Mononuclear cell (primary cell): ENCODE measurements around the gene NOS3. TPM values are rescaled to one million over a fixed set of nuclear protein-coding genes. Genes with fewer than 3 reads are reported as not detected.
"Not testable (repeated sequence)": the region's sequence is repeated elsewhere in the genome, so short reads cannot be mapped to it uniquely, and the experiment has no call there.

Experiments
- H3K27me3 ChIP-seq: 2 replicates; pipeline ENCODE4 v1.6.0; 2011; ENCODE audit warnings: low read length, control low read depth; ENCODE audit not compliant: insufficient read depth
- H3K4me1 ChIP-seq: 2 replicates; pipeline ENCODE4 v1.5.1; 2011; ENCODE audit warnings: mild to moderate bottlenecking, low read length, control low read depth; ENCODE audit not compliant: insufficient read depth
- H3K4me3 ChIP-seq: 2 replicates; pipeline ENCODE4 v1.5.1; 2011; ENCODE audit warnings: mild to moderate bottlenecking, low read length, moderate library complexity
- H3K9me3 ChIP-seq: 2 replicates; pipeline ENCODE4 v1.5.1; 2011; ENCODE audit warnings: low read depth, mild to moderate bottlenecking, control low read depth, low read length
- total RNA-seq: library from RNA; depleted of rRNA; stranded (reverse); fragments of >200 nt; gene quantifications from one replicate; pipeline ENCODE4 v1.2.3, GENCODE V29; 2012

Gene NOS3
- total RNA-seq, 1 donor: 2.1 TPM

GRCh38 chr7:151009327-151010036 is 18.7 kb downstream of the NOS3 start:
- Histone ChIP-seq H3K9me3 (no peaks in the 10 kb centered on the region), H3K4me3 (no peak overlapping the region), H3K4me1 (peaks cover 66% of the 10 kb centered on the region), H3K27me3 (peaks cover 10% of the 10 kb centered on the region)

DNA sequence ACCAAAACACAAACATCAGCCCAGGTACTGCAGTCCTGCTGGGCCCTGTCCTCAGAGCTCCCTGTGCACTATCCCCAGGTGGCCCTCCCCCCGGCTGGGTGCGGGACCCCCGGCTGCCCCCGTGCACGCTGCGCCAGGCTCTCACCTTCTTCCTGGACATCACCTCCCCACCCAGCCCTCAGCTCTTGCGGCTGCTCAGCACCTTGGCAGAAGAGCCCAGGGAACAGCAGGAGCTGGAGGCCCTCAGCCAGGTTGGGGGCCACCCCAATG is 19.2 kb downstream of the NOS3 start:
- peaks cover 71% of the 10 kb centered on the region for H3K4me1 ChIP-seq
- no peak overlapping the region for H3K4me3 ChIP-seq
- peaks cover 10% of the 10 kb centered on the region for H3K27me3 ChIP-seq
- H3K9me3 ChIP-seq: no peaks in the 10 kb centered on the region

DNA sequence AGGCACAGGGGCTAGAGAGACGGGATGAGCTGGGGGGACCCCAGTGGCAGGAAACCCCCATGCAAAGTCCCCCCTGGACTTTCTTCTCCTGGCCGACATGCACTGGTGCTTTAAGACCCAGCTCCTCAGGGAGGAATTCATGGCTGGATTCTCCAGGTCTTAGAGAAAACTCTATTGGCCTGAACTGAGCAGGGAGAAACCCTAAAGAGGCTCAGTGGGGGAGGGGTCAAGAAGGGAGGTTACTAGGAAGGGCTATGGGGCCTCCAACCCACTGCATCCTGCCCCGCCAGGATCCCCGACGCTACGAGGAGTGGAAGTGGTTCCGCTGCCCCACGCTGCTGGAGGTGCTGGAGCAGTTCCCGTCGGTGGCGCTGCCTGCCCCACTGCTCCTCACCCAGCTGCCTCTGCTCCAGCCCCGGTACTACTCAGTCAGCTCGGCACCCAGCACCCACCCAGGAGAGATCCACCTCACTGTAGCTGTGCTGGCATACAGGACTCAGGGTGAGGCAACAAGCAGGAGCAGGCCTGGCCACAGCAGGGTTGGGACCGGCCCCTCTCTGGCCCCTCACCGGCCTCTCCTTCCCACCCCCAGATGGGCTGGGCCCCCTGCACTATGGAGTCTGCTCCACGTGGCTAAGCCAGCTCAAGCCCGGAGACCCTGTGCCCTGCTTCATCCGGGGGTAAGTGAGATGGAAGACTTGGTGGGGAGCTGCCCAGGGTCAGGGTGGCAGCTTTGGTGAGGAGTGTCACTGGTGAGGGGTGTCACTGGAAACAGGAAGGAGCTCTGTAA is 19.7 kb downstream of the NOS3 start:
- peaks cover 10% of the 10 kb centered on the region for H3K27me3 ChIP-seq
- no peaks in the 10 kb centered on the region for H3K9me3 ChIP-seq
- H3K4me3 ChIP-seq: no peak overlapping the region
- peaks cover 76% of the 10 kb centered on the region for H3K4me1 ChIP-seq

GRCh38 chr7:151011097-151011409 is 20.2 kb downstream of the NOS3 start:
- H3K4me1 ChIP-seq: peaks cover 79% of the 10 kb centered on the region
- peaks cover 10% of the 10 kb centered on the region for H3K27me3 ChIP-seq
- no peak overlapping the region for H3K4me3 ChIP-seq

DNA sequence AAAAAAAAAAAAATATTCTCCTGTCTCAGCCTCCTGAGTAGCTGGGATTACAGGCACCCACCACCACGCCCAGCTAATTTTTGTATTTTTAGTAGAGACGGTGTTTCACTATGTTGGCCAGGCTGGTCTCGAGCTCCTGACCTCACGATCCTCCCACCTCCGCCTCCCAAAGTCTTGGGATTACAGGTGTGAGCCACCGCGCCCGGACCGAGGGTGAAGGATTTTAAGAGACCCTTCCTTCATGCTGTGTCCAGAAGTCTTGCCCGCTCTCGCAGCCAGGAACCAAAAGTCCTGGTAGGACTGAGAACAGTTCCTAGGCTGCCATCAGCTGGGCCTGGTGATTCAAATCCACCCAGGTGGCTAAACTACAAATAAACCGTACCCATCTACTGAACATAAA is 20.8 kb downstream of the NOS3 start:
- peaks cover 79% of the 10 kb centered on the region for H3K4me1 ChIP-seq
- H3K27me3 ChIP-seq, H3K9me3 ChIP-seq, H3K4me3 ChIP-seq: not testable (repeated sequence)

More at GRCh38 chr7:151011097-151011409, 20.2 kb downstream of the NOS3 start:
- no peaks in the 10 kb centered on the region for H3K9me3 ChIP-seq

DNA sequence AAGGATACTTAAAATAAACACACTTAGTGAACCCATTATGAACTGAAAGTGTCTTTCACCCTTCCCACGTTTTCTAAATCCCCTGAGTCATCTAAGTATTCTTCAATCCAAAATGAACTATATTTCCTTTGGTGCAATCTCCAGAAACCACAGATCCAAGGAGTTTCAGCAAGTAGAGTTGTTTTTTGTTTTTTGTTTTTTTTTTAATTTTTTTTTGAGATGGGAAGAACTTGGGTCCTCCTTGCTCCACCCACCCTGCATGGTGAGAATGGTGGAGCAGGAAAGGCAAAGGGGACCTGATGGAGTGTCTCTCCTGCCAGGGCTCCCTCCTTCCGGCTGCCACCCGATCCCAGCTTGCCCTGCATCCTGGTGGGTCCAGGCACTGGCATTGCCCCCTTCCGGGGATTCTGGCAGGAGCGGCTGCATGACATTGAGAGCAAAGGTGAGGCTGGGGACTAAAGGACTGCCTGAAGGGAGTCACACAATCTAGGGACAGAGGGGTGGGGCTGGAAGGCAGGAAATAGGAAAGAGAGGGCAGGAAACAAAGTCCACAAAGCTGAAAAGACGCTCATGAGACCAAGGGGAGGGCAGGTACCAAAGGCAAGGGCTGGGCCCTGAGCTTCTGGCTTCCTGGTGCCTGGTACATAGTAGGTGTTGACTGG is 21.3 kb downstream of the NOS3 start:
- Histone ChIP-seq H3K9me3 (no peaks in the 10 kb centered on the region), H3K27me3 (peaks cover 10% of the 10 kb centered on the region), H3K4me1 (peaks cover 74% of the 10 kb centered on the region), H3K4me3 (no peak overlapping the region)

DNA sequence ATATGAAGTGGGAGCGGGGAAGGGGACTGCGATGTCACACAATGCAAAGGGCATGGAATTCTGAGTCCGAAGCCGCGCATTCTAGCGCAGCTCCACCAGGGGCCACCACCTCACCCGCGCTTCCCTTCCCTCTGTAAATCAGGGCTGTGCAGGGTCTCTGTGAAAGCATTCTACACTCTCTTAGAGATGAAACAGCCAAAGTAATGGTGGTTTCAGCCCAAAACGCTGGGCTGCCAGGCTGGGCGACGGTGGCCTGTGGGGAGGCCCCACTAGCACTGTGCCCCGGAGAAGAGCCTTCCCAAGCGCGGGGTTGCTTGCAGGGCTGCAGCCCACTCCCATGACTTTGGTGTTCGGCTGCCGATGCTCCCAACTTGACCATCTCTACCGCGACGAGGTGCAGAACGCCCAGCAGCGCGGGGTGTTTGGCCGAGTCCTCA is 22.1 kb downstream of the NOS3 start:
- no peak overlapping the region for H3K4me3 ChIP-seq
- H3K4me1 ChIP-seq: peaks cover 73% of the 10 kb centered on the region
- peaks cover 10% of the 10 kb centered on the region for H3K27me3 ChIP-seq
- H3K9me3 ChIP-seq: no peaks in the 10 kb centered on the region

- Histone ChIP-seq H3K4me1 (peaks cover 73% of the 10 kb centered on the region), H3K4me3 (no peak overlapping the region), H3K27me3 (peaks cover 11% of the 10 kb centered on the region), H3K9me3 (no peaks in the 10 kb centered on the region)
These were observed 22.5 kb downstream of the NOS3 start for GRCh38 chr7:151013356-151013732.

DNA sequence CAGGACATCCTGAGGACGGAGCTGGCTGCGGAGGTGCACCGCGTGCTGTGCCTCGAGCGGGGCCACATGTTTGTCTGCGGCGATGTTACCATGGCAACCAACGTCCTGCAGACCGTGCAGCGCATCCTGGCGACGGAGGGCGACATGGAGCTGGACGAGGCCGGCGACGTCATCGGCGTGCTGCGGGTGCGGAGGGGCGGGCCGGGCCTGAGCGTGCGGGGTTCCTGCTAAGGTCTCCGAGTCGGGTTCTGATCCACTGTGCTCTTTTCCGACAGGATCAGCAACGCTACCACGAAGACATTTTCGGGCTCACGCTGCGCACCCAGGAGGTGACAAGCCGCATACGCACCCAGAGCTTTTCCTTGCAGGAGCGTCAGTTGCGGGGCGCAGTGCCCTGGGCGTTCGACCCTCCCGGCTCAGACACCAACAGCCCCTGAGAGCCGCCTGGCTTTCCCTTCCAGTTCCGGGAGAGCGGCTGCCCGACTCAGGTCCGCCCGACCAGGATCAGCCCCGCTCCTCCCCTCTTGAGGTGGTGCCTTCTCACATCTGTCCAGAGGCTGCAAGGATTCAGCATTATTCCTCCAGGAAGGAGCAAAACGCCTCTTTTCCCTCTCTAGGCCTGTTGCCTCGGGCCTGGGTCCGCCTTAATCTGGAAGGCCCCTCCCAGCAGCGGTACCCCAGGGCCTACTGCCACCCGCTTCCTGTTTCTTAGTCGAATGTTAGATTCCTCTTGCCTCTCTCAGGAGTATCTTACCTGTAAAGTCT is 23.1 kb downstream of the NOS3 start:
- Histone ChIP-seq H3K4me3 (peak overlapping the region; percentile 43), H3K27me3 (peaks cover 13% of the 10 kb centered on the region), H3K4me1 (peaks cover 73% of the 10 kb centered on the region), H3K9me3 (no peaks in the 10 kb centered on the region)

DNA sequence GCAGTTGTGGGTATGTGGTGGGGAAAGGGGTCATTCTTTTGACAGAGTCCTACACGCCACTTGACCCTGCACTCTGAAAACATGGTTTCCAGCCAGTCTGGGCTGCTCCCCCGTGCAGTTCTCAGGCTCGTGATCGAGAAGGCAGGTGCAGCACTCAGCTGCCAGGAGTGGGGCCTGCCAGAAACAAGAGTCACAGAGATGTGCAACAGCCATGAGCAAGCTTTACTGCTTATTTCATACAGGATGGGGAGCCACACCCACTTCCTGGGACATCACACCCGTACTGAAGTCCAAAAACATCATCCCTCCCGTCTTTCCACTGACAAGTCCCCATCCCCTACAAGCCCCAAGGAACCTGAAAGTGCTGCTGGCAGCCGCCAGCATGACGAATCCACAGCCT is 24.1 kb downstream of the NOS3 start:
- peaks cover 24% of the 10 kb centered on the region for H3K27me3 ChIP-seq
- H3K4me3 ChIP-seq: no peak overlapping the region
- H3K4me1 ChIP-seq: peaks cover 70% of the 10 kb centered on the region
- H3K9me3 ChIP-seq: no peaks in the 10 kb centered on the region

- peaks cover 60% of the 10 kb centered on the region for H3K4me1 ChIP-seq
- peaks cover 33% of the 10 kb centered on the region for H3K27me3 ChIP-seq
- H3K4me3 ChIP-seq: no peak overlapping the region
- H3K9me3 ChIP-seq: no peaks in the 10 kb centered on the region
These were observed 25.1 kb downstream of the NOS3 start for GRCh38 chr7:151015967-151016366.

DNA sequence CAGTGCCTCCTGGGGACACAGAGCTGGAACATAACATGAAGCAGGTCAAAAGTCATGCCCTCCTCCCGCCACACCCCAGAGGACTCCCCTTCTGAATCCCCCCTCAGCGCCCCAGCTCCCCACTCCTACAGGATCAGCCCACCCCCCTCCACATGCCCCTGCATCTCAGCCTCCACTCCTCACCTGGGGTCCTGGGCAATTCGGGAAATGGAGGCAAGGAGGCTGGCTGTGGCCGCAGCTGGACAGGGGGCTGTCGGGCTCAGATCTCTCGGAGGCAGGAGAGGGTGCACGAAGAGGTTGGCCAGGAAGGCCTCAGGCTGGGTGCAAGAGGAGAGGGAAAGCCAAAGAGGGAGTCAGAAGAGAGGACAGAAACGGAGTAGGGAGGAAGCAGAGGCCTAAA is 25.7 kb downstream of the NOS3 start:
- Histone ChIP-seq H3K4me1 (peaks cover 57% of the 10 kb centered on the region), H3K9me3 (no peaks in the 10 kb centered on the region), H3K4me3 (no peak overlapping the region), H3K27me3 (peaks cover 33% of the 10 kb centered on the region)

- Histone ChIP-seq H3K27me3 (peaks cover 33% of the 10 kb centered on the region), H3K4me3 (no peak overlapping the region), H3K4me1 (peaks cover 57% of the 10 kb centered on the region), H3K9me3 (no peaks in the 10 kb centered on the region)
These were observed 26.1 kb downstream of the NOS3 start for GRCh38 chr7:151016942-151017341.

- H3K27me3 ChIP-seq: peaks cover 30% of the 10 kb centered on the region
- no peak overlapping the region for H3K4me3 ChIP-seq
- H3K4me1 ChIP-seq: peaks cover 52% of the 10 kb centered on the region
- H3K9me3 ChIP-seq: no peaks in the 10 kb centered on the region
These were observed 26.6 kb downstream of the NOS3 start for GRCh38 chr7:151017370-151017952.

- Histone ChIP-seq H3K9me3 (no peaks in the 10 kb centered on the region), H3K4me3 (no peak overlapping the region), H3K4me1 (peaks cover 47% of the 10 kb centered on the region), H3K27me3 (peaks cover 26% of the 10 kb centered on the region)
These were observed 27.2 kb downstream of the NOS3 start for GRCh38 chr7:151017953-151018420.
